Measurements from ENCODE around the gene CLEC3A.

DNA sequence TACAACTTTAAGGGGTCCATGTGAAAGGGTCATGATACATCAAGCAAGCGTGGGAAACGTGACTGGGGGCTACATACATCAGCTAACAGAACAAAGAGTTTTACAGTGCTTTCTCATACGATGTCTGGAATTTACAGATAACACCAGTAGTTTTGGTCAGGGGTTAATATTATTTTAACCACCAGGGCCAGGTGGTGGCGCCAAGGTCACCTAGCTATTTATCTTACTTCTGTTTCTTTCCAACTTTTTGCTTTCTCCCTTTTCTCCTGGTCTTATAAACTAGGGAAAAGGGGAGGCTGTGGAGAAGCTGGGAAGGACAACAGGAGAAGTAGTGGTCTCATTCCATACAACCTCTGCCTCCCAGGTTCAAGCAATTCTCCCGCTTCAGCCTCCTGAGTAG lies 37.9 kb downstream of the CLEC3A start:
- TF ChIP-seq ZNF274 (IDR thresholded peaks at IDR 0.05; ENCODE audit: low read depth, low read length), result no peak
- TF ChIP-seq YY1 (IDR thresholded peaks at IDR 0.05; ENCODE audit: insufficient read depth, insufficient read length), result no peak
- no peak for TF ChIP-seq SUZ12 (IDR thresholded peaks at IDR 0.05; ENCODE audit: extremely low read depth, insufficient read depth, insufficient read length)

All from NT2/D1 (cell line).